ENCODE results near the gene ADGRF1. TPM values are rescaled to one million over a fixed set of nuclear protein-coding genes. Genes with fewer than 3 reads are reported as not detected.

The ADGRF1 gene
- total and polyA plus RNA-seq, 10 donors: 0.13 to 1.6 (median 0.32) TPM; not detected in 5

GRCh38 chr6:47032974-47033765 lies 9.0 kb downstream of the ADGRF1 start:
- 71 to 92% (median 79%) methylated on average over 12 of the region's 12 CpGs for WGBS, 5 donors
- H3K4me3 ChIP-seq: no peak overlapping the region
- no peaks in the 10 kb centered on the region for H3K9me3 ChIP-seq
- no peak overlapping the region for H3K27ac ChIP-seq
- DNase-seq: no peak
- peak in 1 of 3 donors; percentile 40 for TF ChIP-seq POLR2AphosphoS5 (IDR thresholded peaks at IDR 0.05)
- TF ChIP-seq CTCF (IDR thresholded peaks at IDR 0.05 in 8 of 11, conservative IDR thresholded peaks at IDR 0.05 in 3 of 11): no peak
- H3K27me3 ChIP-seq (replicated peaks in 1 of 7): peaks cover 0 to 37% (median 0%) of the 10 kb centered on the region in 7 donors
- intact Hi-C loops (cut with DNase I; ENCODE audit: low total_unique reads): no loop called here
- peaks cover 0 to 6% (median 0%) of the 10 kb centered on the region in 6 donors for H3K4me1 ChIP-seq
- no peaks in the 10 kb centered on the region for H3K36me3 ChIP-seq

GRCh38 chr6:47031656-47032055 lies 10.5 kb downstream of the ADGRF1 start:
- H3K27ac ChIP-seq: no peak overlapping the region
- no peaks in the 10 kb centered on the region for H3K36me3 ChIP-seq
- H3K4me3 ChIP-seq: no peak overlapping the region
- intact Hi-C loops (cut with DNase I; ENCODE audit: low total_unique reads): no loop called here
- WGBS, 5 donors: 80 to 90% (median 85%) methylated on average over 3 of the region's 3 CpGs
- H3K27me3 ChIP-seq (replicated peaks in 1 of 7): peaks cover 0 to 26% (median 0%) of the 10 kb centered on the region in 7 donors
- H3K9me3 ChIP-seq: no peaks in the 10 kb centered on the region
- peaks cover 0 to 6% (median 0%) of the 10 kb centered on the region in 6 donors for H3K4me1 ChIP-seq
- DNase-seq: no peak
- TF ChIP-seq POLR2A (IDR thresholded peaks at IDR 0.05) (no peak), CTCF (IDR thresholded peaks at IDR 0.05 in 8 of 11, conservative IDR thresholded peaks at IDR 0.05 in 3 of 11) (no peak), POLR2AphosphoS5 (IDR thresholded peaks at IDR 0.05) (no peak)

- no peak overlapping the region for H3K27ac ChIP-seq
- TF ChIP-seq POLR2AphosphoS5 (IDR thresholded peaks at IDR 0.05) (no peak), POLR2A (IDR thresholded peaks at IDR 0.05) (no peak), CTCF (IDR thresholded peaks at IDR 0.05 in 8 of 11, conservative IDR thresholded peaks at IDR 0.05 in 3 of 11) (no peak)
- H3K4me3 ChIP-seq: no peak overlapping the region
- intact Hi-C loops (cut with DNase I; ENCODE audit: low total_unique reads): no loop called here
- 88 to 93% (median 89%) methylated on average over 7 of the region's 7 CpGs for WGBS, 5 donors
- no peak for DNase-seq
- H3K4me1 ChIP-seq: peaks cover 0 to 4% (median 0%) of the 10 kb centered on the region in 6 donors
- no peaks in the 10 kb centered on the region for H3K36me3 ChIP-seq
- no peaks in the 10 kb centered on the region for H3K9me3 ChIP-seq
- H3K27me3 ChIP-seq (replicated peaks in 1 of 7): peaks cover 0 to 17% (median 0%) of the 10 kb centered on the region in 7 donors
These were observed 12.1 kb downstream of the ADGRF1 start for GRCh38 chr6:47029865-47030561.

GRCh38 chr6:47028835-47029360 lies 13.2 kb downstream of the ADGRF1 start:
- Histone ChIP-seq H3K9me3 (no peaks in the 10 kb centered on the region), H3K27me3 (replicated peaks in 1 of 7) (peaks cover 0 to 6% (median 0%) of the 10 kb centered on the region in 7 donors), H3K4me3 (no peak overlapping the region), H3K4me1 (no peaks in the 10 kb centered on the region), H3K36me3 (no peaks in the 10 kb centered on the region), H3K27ac (no peak overlapping the region)
- DNase-seq: no peak
- WGBS, 5 donors: 74 to 87% (median 85%) methylated on average over 8 of the region's 8 CpGs
- no peak for TF ChIP-seq CTCF (IDR thresholded peaks at IDR 0.05 in 8 of 11, conservative IDR thresholded peaks at IDR 0.05 in 3 of 11)
- intact Hi-C loops (cut with DNase I; ENCODE audit: low total_unique reads): no loop called here
